HepG2 (cell line): ENCODE data around the gene IL2RG. TPM values are rescaled to one million over a fixed set of nuclear protein-coding genes. Genes with fewer than 3 reads are reported as not detected.

Experiments used
- ARID3A ChIP-seq: IDR thresholded peaks from 2 replicates; pipeline ENCODE4 v1.6.1; 2012; ENCODE audit warnings: low read depth, low read length, improper control_type of control experiment
- CBX5 ChIP-seq: sonication (generic); formaldehyde crosslinking; IDR thresholded peaks from 2 replicates; pipeline ENCODE4 v1.4.0; 2020; ENCODE audit warnings: missing genetic modification reagents, borderline replicate concordance
- CHD4 ChIP-seq: fragments of 200-600 bp; sonication (generic); IDR thresholded peaks from 2 replicates; pipeline ENCODE4 v1.7.0; 2017; ENCODE audit warnings: mild to moderate bottlenecking, low read length, borderline replicate concordance
- GFI1 ChIP-seq: sonication (generic); formaldehyde crosslinking; IDR thresholded peaks from 2 replicates; pipeline ENCODE4 v1.5.0; 2020; ENCODE audit warnings: missing genetic modification reagents, mild to moderate bottlenecking, borderline replicate concordance
- GPN1 ChIP-seq: sonication (generic); formaldehyde crosslinking; IDR thresholded peaks from 2 replicates; pipeline ENCODE4 v1.5.1; 2020; ENCODE audit warnings: missing genetic modification reagents, borderline replicate concordance
- GTF3A ChIP-seq: sonication (generic); formaldehyde crosslinking; conservative IDR thresholded peaks from 2 replicates; pipeline ENCODE4 v1.4.0; 2020; ENCODE audit warnings: mild to moderate bottlenecking, missing genetic modification reagents
- HNF4G ChIP-seq, 2 experiments: sonication (generic) in 1 of 2; formaldehyde crosslinking in 1 of 2; IDR thresholded peaks; 2 replicates each; pipeline versions ENCODE4 v1.4.0 to v1.6.1; 2011 to 2020; ENCODE audit warnings: borderline replicate concordance in 2 of 2, low read depth in 2 of 2, mild to moderate bottlenecking in 2 of 2, low read length in 1 of 2, missing genetic modification reagents in 1 of 2, moderate library complexity in 1 of 2
- KLF11 ChIP-seq: IDR thresholded peaks from 2 replicates; pipeline ENCODE4 v1.6.1; 2016; ENCODE audit warnings: missing compliant biosample characterization
- NFATC3 ChIP-seq: sonication (generic); formaldehyde crosslinking; IDR thresholded peaks from 2 replicates; pipeline ENCODE4 v1.5.1; 2020; ENCODE audit warnings: mild to moderate bottlenecking, missing genetic modification reagents
- PBX2 ChIP-seq: IDR thresholded peaks from 2 replicates; pipeline ENCODE4 v1.6.1; 2016; ENCODE audit warnings: control low read depth
- RBAK ChIP-seq: sonication (generic); formaldehyde crosslinking; IDR thresholded peaks from 2 replicates; pipeline ENCODE4 v1.5.1; 2020; ENCODE audit warnings: mild to moderate bottlenecking, missing genetic modification reagents
- SAP130 ChIP-seq: IDR thresholded peaks from 2 replicates; pipeline ENCODE4 v1.6.1; 2016; ENCODE audit warnings: low read depth
- SMAD3 ChIP-seq: sonication (generic); formaldehyde crosslinking; IDR thresholded peaks from 2 replicates; pipeline ENCODE4 v1.4.0; 2020; ENCODE audit warnings: missing genetic modification reagents
- SOX13 ChIP-seq, 3 experiments: fragments of 450-650 bp in 1 of 3; sonication (generic) in 1 of 3; formaldehyde crosslinking in 1 of 3; IDR thresholded peaks in 2 of 3; conservative IDR thresholded peaks in 1 of 3; 2 replicates each; pipeline versions ENCODE4 v1.5.0 to v1.6.1; 2016 to 2020; ENCODE audit warnings: antibody characterized with exemption in 1 of 3, mild to moderate bottlenecking in 1 of 3, missing compliant biosample characterization in 1 of 3, missing genetic modification reagents in 1 of 3, moderate library complexity in 1 of 3
- SP5 ChIP-seq: IDR thresholded peaks from 2 replicates; pipeline ENCODE4 v1.6.1; 2016; ENCODE audit warnings: low read depth, borderline replicate concordance
- ZBTB3 ChIP-seq: sonication (generic); formaldehyde crosslinking; IDR thresholded peaks from 2 replicates; pipeline ENCODE4 v1.4.0; 2020; ENCODE audit warnings: low read depth, mild to moderate bottlenecking, moderate library complexity, missing genetic modification reagents, borderline replicate concordance
- ZFP36L1 ChIP-seq: sonication (generic); formaldehyde crosslinking; IDR thresholded peaks from 2 replicates; pipeline ENCODE4 v1.8.0; 2022; ENCODE audit warnings: mild to moderate bottlenecking, missing genetic modification reagents, moderate library complexity
- ZNF329 ChIP-seq: sonication (generic); formaldehyde crosslinking; IDR thresholded peaks from 2 replicates; pipeline ENCODE4 v1.9.0; 2021; ENCODE audit warnings: low read depth, mild to moderate bottlenecking, missing genetic modification reagents
- ZNF382 ChIP-seq: sonication (generic); formaldehyde crosslinking; IDR thresholded peaks from 2 replicates; pipeline ENCODE4 v1.5.0; 2020; ENCODE audit warnings: missing genetic modification reagents, mild to moderate bottlenecking, borderline replicate concordance
- ZNF549 ChIP-seq: sonication (generic); formaldehyde crosslinking; IDR thresholded peaks from 2 replicates; pipeline ENCODE4 v1.5.0; 2020; ENCODE audit warnings: missing genetic modification reagents
- ZNF576 ChIP-seq: sonication (generic); formaldehyde crosslinking; IDR thresholded peaks from 2 replicates; pipeline ENCODE4 v1.4.0; 2020; ENCODE audit warnings: mild to moderate bottlenecking, missing genetic modification reagents
- ZNF615 ChIP-seq: sonication (generic); formaldehyde crosslinking; IDR thresholded peaks from 2 replicates; pipeline ENCODE4 v1.5.0; 2020; ENCODE audit warnings: mild to moderate bottlenecking, missing genetic modification reagents, borderline replicate concordance
- ZNF746 ChIP-seq: sonication (generic); formaldehyde crosslinking; IDR thresholded peaks from 2 replicates; pipeline ENCODE4 v1.8.0; 2022; ENCODE audit warnings: mild to moderate bottlenecking, missing genetic modification reagents
- ZNF790 ChIP-seq: sonication (generic); formaldehyde crosslinking; IDR thresholded peaks from 2 replicates; pipeline ENCODE4 v1.8.0; 2022; ENCODE audit warnings: missing genetic modification reagents, mild to moderate bottlenecking, borderline replicate concordance
- ZSCAN31 ChIP-seq: sonication (generic); formaldehyde crosslinking; IDR thresholded peaks from 2 replicates; pipeline ENCODE4 v1.5.0; 2020; ENCODE audit warnings: low read depth, mild to moderate bottlenecking, missing genetic modification reagents
- polyA plus RNA-seq, 8 experiments: library from polyadenylated mRNA; depleted of rRNA in 3 of 8; stranded (reverse) in 7 of 8; unstranded in 1 of 8; fragments of >200 nt; fragmentation: Illumina TruSeq in 4 of 8; extraction: Trizol in 4 of 8; gene quantifications; 2 replicates each; pipeline versions ENCODE4 v1.2.1 to v1.2.3, GENCODE V29; 2011 to 2016; ENCODE audit warnings: low read depth in 4 of 8, missing spikeins in 1 of 8, mixed read lengths in 1 of 8; ENCODE audit not compliant: insufficient read depth in 1 of 8
- total RNA-seq, 5 experiments: library from RNA; depleted of rRNA; stranded (reverse); fragments of >200 nt; fragmentation: Illumina TruSeq; extraction: Trizol; gene quantifications; 2 replicates each; pipeline ENCODE4 v1.2.3, GENCODE V29; 2016; ENCODE audit warnings: low read depth in 1 of 5
- TF ChIP-seq, protein P1 (sequence below), 2 experiments: fragments of 450-650 bp in 1 of 2; sonication (generic) in 1 of 2; formaldehyde crosslinking; IDR thresholded peaks; 2 replicates each; pipeline versions ENCODE4 v1.5.0 to v1.8.0; 2020 to 2022; ENCODE audit warnings: mild to moderate bottlenecking in 1 of 2, missing genetic modification reagents in 1 of 2

Gene IL2RG
- total and polyA plus RNA-seq, 2 of the 13 experiments (the other 11 are each of a cell fraction or from before 2014, with no cell fraction given), result 0.98 TPM; not detected in 1

- TF ChIP-seq ZNF549 (CRISPR knock-in tag) (no peak), ZBTB3 (no peak), SOX13 (IDR thresholded peaks at IDR 0.05) (no peak), SOX13 (CRISPR knock-in tag; conservative IDR thresholded peaks at IDR 0.05 in 1 of 2, IDR thresholded peaks at IDR 0.05 in 1 of 2) (peak in 1 of 2 experiments; percentile 40; a peak in 1 of 4 replicates), ZNF790 (CRISPR knock-in tag) (no peak), ZNF382 (CRISPR knock-in tag) (no peak), SAP130 (CRISPR knock-in tag) (peak; percentile 56), ARID3A (peak; percentile 39), ZSCAN31 (CRISPR knock-in tag) (no peak), NFATC3 (CRISPR knock-in tag) (no peak), CBX5 (CRISPR knock-in tag) (no peak), ZNF746 (CRISPR knock-in tag) (no peak), RBAK (no peak), CHD4 (no peak), HNF4G (IDR thresholded peaks at IDR 0.05; ENCODE audit: borderline replicate concordance, low read depth, low read length) (peak; percentile 71), HNF4G (CRISPR knock-in tag; IDR thresholded peaks at IDR 0.05; ENCODE audit: borderline replicate concordance, low read depth) (no peak), ZNF615 (CRISPR knock-in tag) (no peak), GFI1 (CRISPR knock-in tag) (no peak), ZNF576 (CRISPR knock-in tag) (no peak), KLF11 (no peak), SP5 (CRISPR knock-in tag) (no peak), ZNF329 (no peak), SMAD3 (no peak), GPN1 (CRISPR knock-in tag) (no peak), ZFP36L1 (CRISPR knock-in tag) (no peak), GTF3A (CRISPR knock-in tag) (no peak), PBX2 (CRISPR knock-in tag) (no peak)
- TF ChIP-seq, protein P1, sequence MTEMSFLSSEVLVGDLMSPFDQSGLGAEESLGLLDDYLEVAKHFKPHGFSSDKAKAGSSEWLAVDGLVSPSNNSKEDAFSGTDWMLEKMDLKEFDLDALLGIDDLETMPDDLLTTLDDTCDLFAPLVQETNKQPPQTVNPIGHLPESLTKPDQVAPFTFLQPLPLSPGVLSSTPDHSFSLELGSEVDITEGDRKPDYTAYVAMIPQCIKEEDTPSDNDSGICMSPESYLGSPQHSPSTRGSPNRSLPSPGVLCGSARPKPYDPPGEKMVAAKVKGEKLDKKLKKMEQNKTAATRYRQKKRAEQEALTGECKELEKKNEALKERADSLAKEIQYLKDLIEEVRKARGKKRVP (CRISPR knock-in tag; IDR thresholded peaks at IDR 0.05), result no peak
These were observed 29.9 kb downstream of the IL2RG start (continued) for GRCh38 chrX:71081330-71082123.
